Measurements from ENCODE around the gene SETD3. TPM values are rescaled to one million over a fixed set of nuclear protein-coding genes. Genes with fewer than 3 reads are reported as not detected.
A peak's percentile ranks its signal among the peaks of the same experiment; 100 is the strongest.

The SETD3 gene
- total RNA-seq, 1 donor from 2014 or later, result 60.6 TPM

DNA sequence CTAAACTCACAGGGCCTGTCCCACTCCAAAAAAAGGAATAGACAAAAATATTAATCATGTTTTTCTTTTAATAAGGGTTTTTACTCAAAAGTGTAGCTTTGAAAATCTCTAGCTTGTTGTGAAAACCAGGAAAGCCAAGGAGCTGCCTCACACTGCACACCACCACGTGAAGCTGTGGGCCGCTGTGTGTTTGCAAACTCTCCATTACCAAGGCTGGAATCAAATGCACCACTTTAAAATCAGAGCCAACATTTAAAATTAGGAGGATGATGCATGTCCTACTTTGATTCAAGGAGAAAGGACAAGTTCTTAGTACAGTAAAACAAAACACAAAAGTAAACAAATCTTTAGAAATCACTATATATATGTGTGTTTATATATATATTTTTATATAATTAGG, 83.0 kb downstream of the SETD3 start:
- intact Hi-C loops (cut with micrococcal nuclease), result no loop called here
- no peak overlapping the region for H3K4me3 Mint-ChIP-seq
- DNase-seq (ENCODE audit: low spot score), result no peak
- no peak overlapping the region for H3K27ac Mint-ChIP-seq
- H3K9me3 Mint-ChIP-seq, result no peaks in the 10 kb centered on the region
- peaks cover 17% of the 10 kb centered on the region for H3K4me1 Mint-ChIP-seq (ENCODE audit: low read depth)
- peaks cover 27% of the 10 kb centered on the region for H3K36me3 Mint-ChIP-seq (ENCODE audit: low read depth)
- H3K27me3 Mint-ChIP-seq (ENCODE audit: insufficient read depth), result no peaks in the 10 kb centered on the region

DNA sequence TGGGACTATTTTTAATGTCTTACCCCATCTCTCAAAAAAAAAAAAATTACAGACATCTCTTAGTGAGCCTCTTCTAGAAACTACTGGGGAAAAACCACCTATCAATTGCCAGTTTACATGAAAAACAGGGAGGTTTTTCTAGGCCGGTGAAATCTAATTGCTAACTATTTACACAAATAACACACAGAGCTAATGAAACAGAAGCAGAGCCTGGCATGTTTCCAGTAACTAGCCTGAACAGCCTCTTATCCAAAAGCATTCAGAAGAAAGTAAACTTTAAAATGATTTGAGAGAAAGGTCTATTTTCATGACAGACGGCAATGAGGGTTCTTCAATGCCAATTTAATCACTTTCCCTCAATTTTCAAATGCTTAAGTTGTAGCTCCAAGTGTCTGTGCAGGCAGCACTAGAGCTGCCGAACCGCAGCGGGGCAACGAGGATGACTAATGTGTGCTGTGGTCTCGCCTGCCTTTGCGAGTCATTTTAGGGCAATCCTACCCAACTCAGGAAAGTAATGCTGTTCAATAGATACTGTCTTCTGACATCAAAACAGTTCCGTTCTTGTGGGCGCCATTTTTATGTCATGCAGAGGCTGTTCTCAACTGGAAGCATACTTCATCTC, 84.6 kb downstream of the SETD3 start:
- peaks cover 6% of the 10 kb centered on the region for H3K4me1 Mint-ChIP-seq (ENCODE audit: low read depth)
- H3K9me3 Mint-ChIP-seq, result no peaks in the 10 kb centered on the region
- peaks cover 22% of the 10 kb centered on the region for H3K36me3 Mint-ChIP-seq (ENCODE audit: low read depth)
- H3K4me3 Mint-ChIP-seq, result no peak overlapping the region
- no peak overlapping the region for H3K27ac Mint-ChIP-seq
- DNase-seq (ENCODE audit: low spot score), result no peak
- no peaks in the 10 kb centered on the region for H3K27me3 Mint-ChIP-seq (ENCODE audit: insufficient read depth)
- intact Hi-C loops (cut with micrococcal nuclease), result no loop called here

DNA sequence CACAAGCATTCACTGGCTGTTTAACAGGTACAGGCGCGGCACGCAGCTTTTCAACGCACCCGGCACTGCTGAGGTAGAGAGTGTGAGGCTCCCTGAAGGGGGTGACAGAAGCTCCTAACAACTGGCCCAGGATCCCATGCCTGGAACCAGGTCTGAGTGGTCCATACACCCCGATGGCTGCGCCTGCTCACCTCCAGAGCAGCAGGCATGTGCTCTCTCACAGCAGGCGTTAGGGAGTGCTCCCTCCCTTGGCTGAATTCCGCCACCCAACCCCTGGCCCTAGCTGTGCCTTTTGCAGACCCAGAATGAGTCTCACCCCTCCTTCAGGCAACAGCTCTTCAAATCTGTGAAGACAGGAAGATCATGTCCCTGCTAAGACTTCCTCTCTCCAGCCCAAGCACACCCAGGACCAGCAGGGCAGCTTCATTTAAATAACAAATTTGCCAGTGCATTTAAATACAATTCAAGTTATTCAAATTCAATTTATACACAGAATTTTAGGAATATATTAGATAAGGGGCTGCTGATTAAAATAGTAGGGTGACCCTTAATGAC, 86.0 kb downstream of the SETD3 start:
- intact Hi-C loops (cut with micrococcal nuclease), result no loop called here
- Mint-ChIP-seq H3K4me1 (ENCODE audit: low read depth) (peaks cover 6% of the 10 kb centered on the region), H3K9me3 (no peaks in the 10 kb centered on the region), H3K4me3 (no peak overlapping the region), H3K36me3 (ENCODE audit: low read depth) (peaks cover 14% of the 10 kb centered on the region), H3K27ac (no peak overlapping the region), H3K27me3 (ENCODE audit: insufficient read depth) (no peaks in the 10 kb centered on the region)
- DNase-seq (ENCODE audit: low spot score), result no peak

DNA sequence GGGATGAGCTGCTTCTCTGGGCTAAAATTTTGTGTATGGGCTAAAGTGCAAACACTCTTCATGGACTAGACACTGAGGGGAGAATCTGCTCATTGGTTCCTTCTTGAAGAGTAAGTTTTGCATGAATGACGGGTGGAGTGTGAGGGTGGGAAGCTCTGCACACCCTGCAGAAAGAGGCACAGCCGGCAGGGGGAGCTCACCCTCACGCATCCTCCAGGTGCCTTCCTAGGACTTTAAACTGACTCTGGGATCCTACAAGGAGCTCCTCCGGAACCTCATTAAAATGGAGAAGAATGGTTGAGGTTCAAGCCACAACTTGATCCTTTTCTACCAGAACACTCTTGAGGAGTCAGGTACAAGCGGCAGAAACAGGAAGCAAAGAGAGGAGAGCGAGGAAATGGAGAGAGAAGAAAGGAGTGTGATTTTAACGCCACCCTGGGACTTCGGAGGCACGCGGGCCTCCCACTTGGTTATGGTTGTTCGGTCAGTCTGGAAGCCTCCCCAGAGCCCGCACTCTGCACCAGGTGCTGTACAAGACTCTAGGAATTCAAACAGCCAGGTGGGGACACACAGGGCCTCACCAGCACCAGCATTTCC, 87.5 kb downstream of the SETD3 start:
- intact Hi-C loops (cut with micrococcal nuclease), result loop anchor here (1.0 kb wide), 1 partner anchor 22 kb away; no protein-coding TSS in a partner anchor
- peak overlapping the region; percentile 34 for H3K27ac Mint-ChIP-seq
- no peaks in the 10 kb centered on the region for H3K27me3 Mint-ChIP-seq (ENCODE audit: insufficient read depth)
- H3K4me3 Mint-ChIP-seq, result no peak overlapping the region
- H3K4me1 Mint-ChIP-seq (ENCODE audit: low read depth), result peaks cover 6% of the 10 kb centered on the region
- DNase-seq (ENCODE audit: low spot score), result no peak
- no peaks in the 10 kb centered on the region for H3K9me3 Mint-ChIP-seq
- peaks cover 3% of the 10 kb centered on the region for H3K36me3 Mint-ChIP-seq (ENCODE audit: low read depth)

DNA sequence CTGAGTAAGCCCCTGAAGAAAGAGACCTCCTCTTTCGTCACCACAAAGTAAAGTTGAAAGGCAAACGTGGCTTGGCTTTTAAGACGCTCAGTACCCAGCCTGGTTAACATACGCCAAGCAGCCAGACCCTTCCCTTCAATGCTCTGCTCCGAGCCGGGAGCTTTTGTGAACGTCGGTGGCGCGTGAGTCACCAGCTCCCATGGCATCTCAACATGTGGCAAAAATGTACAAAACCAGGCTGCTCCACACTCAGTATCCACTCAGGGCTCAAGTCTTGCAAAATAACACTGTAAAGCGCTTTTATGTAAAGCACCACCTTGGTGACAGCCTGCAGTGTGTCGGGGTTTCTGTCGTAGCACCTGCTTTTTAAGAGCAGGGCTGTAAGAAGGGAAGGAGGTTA, 89.0 kb downstream of the SETD3 start:
- H3K27me3 Mint-ChIP-seq (ENCODE audit: insufficient read depth), result no peaks in the 10 kb centered on the region
- H3K27ac Mint-ChIP-seq, result no peak overlapping the region
- H3K36me3 Mint-ChIP-seq (ENCODE audit: low read depth), result peaks cover 3% of the 10 kb centered on the region
- DNase-seq (ENCODE audit: low spot score), result no peak
- H3K4me3 Mint-ChIP-seq, result no peak overlapping the region
- peaks cover 6% of the 10 kb centered on the region for H3K4me1 Mint-ChIP-seq (ENCODE audit: low read depth)
- intact Hi-C loops (cut with micrococcal nuclease), result no loop called here
- H3K9me3 Mint-ChIP-seq, result no peaks in the 10 kb centered on the region

DNA sequence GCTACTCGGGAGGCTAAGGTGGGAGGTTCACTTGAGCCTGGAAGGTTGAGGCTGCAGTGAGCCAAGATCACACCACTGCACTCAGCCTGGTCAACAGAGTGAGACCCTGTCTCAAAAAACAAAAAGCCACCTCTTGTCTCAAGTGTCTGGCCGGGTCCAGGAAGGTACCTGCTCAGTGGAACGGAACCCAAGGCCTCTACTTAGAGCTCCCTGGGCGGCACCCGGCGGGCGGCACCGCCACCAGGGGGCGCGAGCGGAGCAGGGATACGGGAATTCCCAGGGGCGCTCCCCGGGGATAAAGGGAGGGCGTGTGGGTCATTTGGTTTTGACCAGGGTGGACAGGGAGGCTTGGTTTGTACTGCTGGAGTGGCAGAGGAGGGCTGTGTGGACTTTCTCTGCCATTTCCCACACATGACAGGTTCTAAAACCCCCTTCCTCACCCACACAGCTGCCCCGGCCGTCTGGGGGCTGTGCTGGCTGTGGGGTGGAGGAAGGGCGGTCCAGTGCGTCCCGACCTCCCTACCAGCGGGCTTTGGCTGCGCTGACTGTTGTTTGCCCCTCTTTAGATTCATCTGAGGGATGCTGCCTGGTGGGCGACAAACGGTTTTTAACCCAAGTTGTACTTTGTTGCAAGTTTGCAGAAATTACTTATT, 91.4 kb downstream of the SETD3 start:
- H3K36me3 Mint-ChIP-seq (ENCODE audit: low read depth), result peaks cover 3% of the 10 kb centered on the region
- intact Hi-C loops (cut with micrococcal nuclease), result loop anchor here (1.0 kb wide), 1 partner anchor 26 kb away; no protein-coding TSS in a partner anchor
- no peak for DNase-seq (ENCODE audit: low spot score)

DNA sequence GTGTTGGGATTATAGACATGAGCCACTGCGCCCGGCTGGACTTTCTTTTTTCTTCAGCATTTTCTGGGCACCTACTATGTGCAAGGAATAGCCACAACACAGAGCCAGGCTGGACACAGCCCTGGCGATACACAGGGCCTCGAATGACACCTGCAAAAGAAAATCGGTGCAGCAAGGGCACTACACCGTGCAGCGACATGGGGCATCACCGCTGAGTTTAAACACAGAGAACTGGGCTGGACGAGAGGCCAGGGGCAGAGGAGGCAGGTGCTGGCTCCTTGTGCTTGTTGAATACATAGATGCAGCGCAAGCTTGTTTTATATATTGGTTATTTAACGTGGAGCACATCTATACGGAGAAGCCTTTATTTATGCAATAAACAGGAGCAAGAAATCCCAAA, 92.4 kb downstream of the SETD3 start:
- DNase-seq (ENCODE audit: low spot score), result no peak
- peaks cover 3% of the 10 kb centered on the region for H3K36me3 Mint-ChIP-seq (ENCODE audit: low read depth)
- H3K9me3 Mint-ChIP-seq, result no peaks in the 10 kb centered on the region
- intact Hi-C loops (cut with micrococcal nuclease), result no loop called here
- peaks cover 5% of the 10 kb centered on the region for H3K4me1 Mint-ChIP-seq (ENCODE audit: low read depth)
- no peak overlapping the region for H3K27ac Mint-ChIP-seq
- no peak overlapping the region for H3K4me3 Mint-ChIP-seq
- H3K27me3 Mint-ChIP-seq (ENCODE audit: insufficient read depth), result peaks cover 3% of the 10 kb centered on the region

More for the DNA sequence above, 91.4 kb downstream of the SETD3 start:
- no peak overlapping the region for H3K4me3 Mint-ChIP-seq
- no peaks in the 10 kb centered on the region for H3K27me3 Mint-ChIP-seq (ENCODE audit: insufficient read depth)
- peaks cover 6% of the 10 kb centered on the region for H3K4me1 Mint-ChIP-seq (ENCODE audit: low read depth)
- H3K9me3 Mint-ChIP-seq, result no peaks in the 10 kb centered on the region
- H3K27ac Mint-ChIP-seq, result no peak overlapping the region

DNA sequence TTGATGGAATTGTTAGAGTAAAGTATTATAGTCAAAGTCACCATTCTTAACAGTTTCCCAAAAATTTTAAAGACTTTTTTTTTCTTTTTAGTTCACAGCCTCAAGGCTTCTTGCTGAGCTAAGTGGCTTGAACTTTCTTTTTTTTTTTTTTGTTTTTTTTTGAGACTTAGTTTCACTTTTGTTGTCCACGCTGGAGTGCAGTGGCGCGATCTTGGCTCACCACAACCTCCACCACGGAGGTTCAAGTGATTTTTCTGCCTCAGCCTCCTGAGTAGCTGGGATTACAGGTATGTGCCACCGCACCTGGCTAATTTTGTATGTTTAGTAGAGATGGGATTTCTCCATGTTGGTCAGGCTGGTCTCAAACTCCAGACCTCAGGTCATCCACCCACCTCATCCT, 92.8 kb downstream of the SETD3 start:
- intact Hi-C loops (cut with micrococcal nuclease), result no loop called here
- Mint-ChIP-seq H3K4me1 (ENCODE audit: low read depth) (peaks cover 1% of the 10 kb centered on the region), H3K27ac (no peak overlapping the region), H3K36me3 (ENCODE audit: low read depth) (peaks cover 2% of the 10 kb centered on the region), H3K4me3 (no peak overlapping the region), H3K27me3 (ENCODE audit: insufficient read depth) (peaks cover 3% of the 10 kb centered on the region), H3K9me3 (no peaks in the 10 kb centered on the region)
- no peak for DNase-seq (ENCODE audit: low spot score)

DNA sequence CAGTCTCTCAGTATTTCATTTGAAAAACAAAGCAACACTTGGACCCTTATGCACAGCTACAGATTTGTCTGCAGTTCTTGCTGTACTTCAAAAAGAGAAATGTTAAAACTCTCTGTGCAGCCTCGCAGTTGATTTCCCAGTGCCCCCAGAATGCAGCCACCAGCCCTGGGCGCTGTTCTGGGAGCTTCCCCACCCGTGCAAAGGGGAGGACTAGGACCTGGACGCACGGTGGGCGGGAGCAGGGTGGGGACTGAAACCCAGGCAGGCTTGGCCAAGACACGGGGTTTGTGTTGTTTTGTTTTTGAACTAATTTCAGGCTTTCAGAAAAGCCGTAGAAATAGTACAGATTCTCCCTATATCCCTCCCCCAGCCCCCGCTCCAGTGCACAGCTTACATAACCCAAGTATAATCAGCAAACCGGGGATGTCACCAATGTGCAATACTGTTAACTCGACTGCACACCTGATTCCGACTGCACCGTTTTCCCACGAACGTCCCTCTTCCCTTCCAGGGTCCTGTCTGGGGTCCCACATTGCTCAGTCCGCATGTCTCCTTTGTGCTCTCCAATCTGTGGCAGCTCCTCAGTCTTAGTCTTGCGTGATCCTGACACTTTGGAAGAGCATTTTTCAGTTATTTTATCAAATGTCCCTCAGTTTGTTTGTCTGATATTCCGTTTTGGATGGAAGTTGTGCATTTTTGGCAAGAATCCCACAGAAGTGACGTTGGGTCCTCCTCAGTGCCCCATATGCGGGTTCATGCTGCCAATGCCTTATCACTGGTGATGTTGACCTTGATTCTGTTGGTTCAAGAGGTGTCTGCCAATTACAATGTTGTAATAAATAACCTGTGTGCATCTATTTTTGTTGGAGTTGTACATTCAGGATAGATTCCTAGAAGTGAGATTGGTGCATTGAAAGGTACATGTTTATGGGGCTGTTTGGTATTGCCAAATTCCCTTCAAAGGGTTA, 95.9 kb downstream of the SETD3 start:
- H3K36me3 Mint-ChIP-seq (ENCODE audit: low read depth), result peaks cover 2% of the 10 kb centered on the region
- peaks cover 3% of the 10 kb centered on the region for H3K27me3 Mint-ChIP-seq (ENCODE audit: insufficient read depth)
- no peaks in the 10 kb centered on the region for H3K9me3 Mint-ChIP-seq
- H3K4me1 Mint-ChIP-seq (ENCODE audit: low read depth), result no peaks in the 10 kb centered on the region
- no peak overlapping the region for H3K27ac Mint-ChIP-seq
- intact Hi-C loops (cut with micrococcal nuclease), result no loop called here
- no peak for DNase-seq (ENCODE audit: low spot score)
- no peak overlapping the region for H3K4me3 Mint-ChIP-seq

DNA sequence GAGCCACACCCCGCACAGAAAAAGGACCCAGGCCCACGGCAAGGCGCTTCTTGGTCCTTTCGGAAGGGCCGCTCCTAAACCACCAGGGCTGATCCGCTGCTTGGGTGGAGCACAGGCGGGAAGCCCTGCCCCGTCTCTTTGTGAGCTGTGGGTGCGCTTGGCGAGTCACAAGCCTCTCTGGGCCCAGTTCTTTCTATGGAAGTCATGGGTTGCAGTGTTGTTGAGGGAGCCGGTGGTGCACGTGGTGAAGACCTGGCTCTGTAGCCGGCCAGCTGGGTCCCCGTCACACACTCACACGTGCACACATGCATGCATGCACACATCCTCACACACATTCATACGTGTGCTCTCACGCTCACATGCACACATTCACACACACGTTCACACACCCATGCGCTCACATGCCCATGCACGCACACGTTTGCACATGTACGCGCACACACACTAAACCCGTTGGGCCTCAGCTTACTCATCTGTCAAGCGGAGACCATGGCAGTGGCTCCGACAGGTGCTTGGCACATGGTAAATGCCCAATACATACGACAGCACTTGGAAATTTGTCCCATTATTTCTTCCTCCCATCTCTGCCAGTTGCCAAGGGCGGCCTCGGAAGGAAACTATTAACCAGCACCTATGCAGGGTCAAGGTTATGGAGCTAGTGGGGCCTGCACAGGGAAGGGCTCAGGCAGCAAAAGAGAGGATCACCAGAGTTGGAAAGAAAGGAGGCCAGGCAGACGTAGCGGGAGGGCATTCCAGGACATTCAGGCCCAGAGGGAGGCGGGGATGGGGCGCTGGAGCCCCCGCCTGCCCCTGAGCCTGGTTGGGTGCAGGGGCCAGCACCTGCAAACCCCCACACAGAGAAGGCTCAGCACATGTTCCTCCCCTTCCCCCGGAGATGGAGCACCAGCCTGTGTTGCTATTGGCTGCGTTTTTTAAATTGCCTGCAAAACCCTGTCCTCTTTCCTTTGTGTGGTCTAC, 96.9 kb downstream of the SETD3 start:
- H3K4me1 Mint-ChIP-seq (ENCODE audit: low read depth), result no peaks in the 10 kb centered on the region
- no peak overlapping the region for H3K27ac Mint-ChIP-seq
- peaks cover 2% of the 10 kb centered on the region for H3K36me3 Mint-ChIP-seq (ENCODE audit: low read depth)
- DNase-seq (ENCODE audit: low spot score), result no peak
- H3K4me3 Mint-ChIP-seq, result no peak overlapping the region
- intact Hi-C loops (cut with micrococcal nuclease), result no loop called here
- no peaks in the 10 kb centered on the region for H3K9me3 Mint-ChIP-seq
- H3K27me3 Mint-ChIP-seq (ENCODE audit: insufficient read depth), result peaks cover 3% of the 10 kb centered on the region

DNA sequence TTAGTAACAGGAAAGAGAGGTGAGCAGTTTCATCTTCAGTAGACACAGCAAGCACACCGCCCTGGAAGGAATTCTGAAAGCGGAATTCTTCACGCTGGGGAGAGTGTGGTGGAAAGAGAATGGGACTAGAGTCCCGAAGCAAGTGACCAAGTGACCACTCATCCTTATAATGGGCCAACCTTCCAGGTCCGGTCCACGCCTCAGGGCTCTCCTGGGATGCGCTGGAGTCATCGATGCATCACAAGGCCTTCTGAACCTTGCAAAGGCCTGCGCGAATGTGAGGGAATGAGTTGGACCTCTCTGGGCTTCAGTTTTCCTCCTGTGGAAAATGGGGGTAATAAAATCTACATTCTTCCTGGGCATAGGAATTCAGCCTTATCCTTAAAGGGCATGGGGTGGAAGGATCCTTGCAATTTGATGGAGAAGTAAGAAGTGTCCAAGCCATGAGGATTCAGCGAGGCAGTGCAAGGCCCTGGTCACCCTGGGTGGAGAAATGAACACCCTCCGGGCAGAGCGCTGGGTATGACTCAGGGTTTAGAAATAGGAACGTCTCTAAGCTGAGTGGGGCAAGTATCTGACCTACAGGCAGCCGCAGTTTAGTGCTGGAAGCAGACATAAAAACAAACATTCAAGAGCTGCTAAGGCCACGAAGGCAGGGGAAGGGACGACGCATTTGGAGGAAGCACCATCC, 97.7 kb downstream of the SETD3 start:
- Mint-ChIP-seq H3K27me3 (ENCODE audit: insufficient read depth) (peaks cover 5% of the 10 kb centered on the region), H3K9me3 (no peaks in the 10 kb centered on the region), H3K27ac (no peak overlapping the region), H3K36me3 (ENCODE audit: low read depth) (peaks cover 2% of the 10 kb centered on the region), H3K4me1 (ENCODE audit: low read depth) (no peaks in the 10 kb centered on the region), H3K4me3 (no peak overlapping the region)
- no peak for DNase-seq (ENCODE audit: low spot score)
- intact Hi-C loops (cut with micrococcal nuclease), result no loop called here

All from activated T-helper 1 cell treated with anti-CD3 and anti-CD28 coated beads, Interleukin-12 subunit alpha, Interleukin-12 subunit beta, Interleukin-2, Interleukin-4 antibody, amounts not matched to agents 30 ng/mL and 10 ng/mL and 1 ng/mL, durations not matched to agents 14 hours and 24 hours and 36 hours (primary cell).